ENCODE data around the gene TRIM59. TPM values are rescaled to one million over a fixed set of nuclear protein-coding genes. Genes with fewer than 3 reads are reported as not detected.

Gene TRIM59
- total and polyA plus RNA-seq, 3 donors from 2014 or later, result 9.1 to 20.6 (median 13.9) TPM

DNA sequence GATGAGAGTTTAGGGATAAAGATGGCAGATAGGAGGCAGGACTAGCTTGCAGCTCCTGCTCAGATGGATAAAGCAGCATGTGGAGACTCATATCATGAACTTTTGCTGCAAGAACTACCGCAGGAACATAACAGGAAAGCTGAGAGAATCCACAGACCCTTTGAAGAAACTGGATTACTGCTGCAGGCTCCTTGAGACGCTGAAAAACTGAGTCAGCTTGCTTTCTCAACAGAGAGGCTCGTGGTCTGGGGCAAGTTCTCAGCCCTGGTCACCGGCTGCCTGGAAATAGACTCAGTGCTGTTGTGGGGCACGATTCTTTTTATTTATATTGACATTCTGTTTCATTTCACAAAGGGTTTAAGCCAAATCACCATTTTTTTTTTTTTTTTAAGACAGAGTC is 28.8 kb upstream of the TRIM59 start:
- Histone ChIP-seq H3K27me3 (no peaks in the 10 kb centered on the region), H3K4me3 (no peak overlapping the region), H3K4me1 (no peaks in the 10 kb centered on the region), H3K9me3 (no peaks in the 10 kb centered on the region), H3K27ac (no peak overlapping the region), H3K36me3 (ENCODE audit: low read depth, missing control alignments) (no peaks in the 10 kb centered on the region)
- TF ChIP-seq, protein P1, sequence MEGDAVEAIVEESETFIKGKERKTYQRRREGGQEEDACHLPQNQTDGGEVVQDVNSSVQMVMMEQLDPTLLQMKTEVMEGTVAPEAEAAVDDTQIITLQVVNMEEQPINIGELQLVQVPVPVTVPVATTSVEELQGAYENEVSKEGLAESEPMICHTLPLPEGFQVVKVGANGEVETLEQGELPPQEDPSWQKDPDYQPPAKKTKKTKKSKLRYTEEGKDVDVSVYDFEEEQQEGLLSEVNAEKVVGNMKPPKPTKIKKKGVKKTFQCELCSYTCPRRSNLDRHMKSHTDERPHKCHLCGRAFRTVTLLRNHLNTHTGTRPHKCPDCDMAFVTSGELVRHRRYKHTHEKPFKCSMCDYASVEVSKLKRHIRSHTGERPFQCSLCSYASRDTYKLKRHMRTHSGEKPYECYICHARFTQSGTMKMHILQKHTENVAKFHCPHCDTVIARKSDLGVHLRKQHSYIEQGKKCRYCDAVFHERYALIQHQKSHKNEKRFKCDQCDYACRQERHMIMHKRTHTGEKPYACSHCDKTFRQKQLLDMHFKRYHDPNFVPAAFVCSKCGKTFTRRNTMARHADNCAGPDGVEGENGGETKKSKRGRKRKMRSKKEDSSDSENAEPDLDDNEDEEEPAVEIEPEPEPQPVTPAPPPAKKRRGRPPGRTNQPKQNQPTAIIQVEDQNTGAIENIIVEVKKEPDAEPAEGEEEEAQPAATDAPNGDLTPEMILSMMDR (IDR thresholded peaks at IDR 0.05), result no peak
- no peak for TF ChIP-seq POLR2A (IDR thresholded peaks at IDR 0.05)
- WGBS, 2 donors, result 90 to 95% methylated on average over 5 of the region's 5 CpGs
- intact Hi-C loops (cut with DNase I; ENCODE audit: low total_unique reads), result no loop called here
- no peak for DNase-seq

DNA sequence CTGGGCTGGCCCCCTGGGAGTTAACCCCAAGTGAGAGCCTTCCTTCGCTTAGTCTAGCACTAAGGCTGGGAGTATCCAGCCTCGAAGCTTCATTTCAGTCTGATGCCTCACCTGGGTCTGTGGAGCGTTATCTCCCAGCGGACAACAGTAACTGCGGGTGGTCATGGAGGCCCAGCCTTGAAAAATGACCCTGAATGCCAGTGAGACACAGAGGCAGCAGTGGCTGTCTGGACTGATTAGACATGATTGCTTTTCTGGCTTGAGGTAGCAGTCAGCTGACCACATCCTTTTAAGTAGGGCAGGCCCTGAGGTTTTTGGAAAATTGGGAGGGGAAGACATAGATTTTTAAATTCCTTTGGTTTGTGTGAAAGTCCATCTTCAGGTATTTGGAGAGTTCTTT is 28.2 kb upstream of the TRIM59 start:
- H3K36me3 ChIP-seq (ENCODE audit: low read depth, missing control alignments), result no peaks in the 10 kb centered on the region
- no peaks in the 10 kb centered on the region for H3K27me3 ChIP-seq
- no peak overlapping the region for H3K4me3 ChIP-seq
- DNase-seq, result no peak
- no peaks in the 10 kb centered on the region for H3K4me1 ChIP-seq
- WGBS, 2 donors, result 55 to 60% methylated on average over 1 to 5 of the region's 5 CpGs
- intact Hi-C loops (cut with DNase I; ENCODE audit: low total_unique reads), result no loop called here
- no peaks in the 10 kb centered on the region for H3K9me3 ChIP-seq
- TF ChIP-seq, protein P1 (IDR thresholded peaks at IDR 0.05), result no peak
- TF ChIP-seq POLR2A (IDR thresholded peaks at IDR 0.05), result no peak
- H3K27ac ChIP-seq, result no peak overlapping the region

DNA sequence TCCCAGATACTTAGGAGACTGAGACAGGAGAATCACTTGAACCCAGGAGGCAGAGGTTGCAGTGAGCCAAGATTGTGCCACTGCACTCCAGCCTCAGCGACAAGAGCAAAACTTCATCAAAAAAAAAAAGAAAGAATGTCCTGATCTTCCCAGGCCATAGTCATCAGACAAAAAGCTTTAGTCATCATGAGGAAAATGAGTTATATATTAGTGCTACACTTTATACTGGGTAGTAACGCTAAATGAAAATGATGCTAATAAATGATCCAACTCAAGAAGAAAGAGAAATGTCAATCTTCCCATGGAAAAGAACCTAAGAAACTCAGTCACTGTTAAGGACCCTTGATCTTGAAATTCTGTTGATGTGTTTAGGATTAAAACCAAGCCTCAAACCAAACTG is 26.3 kb upstream of the TRIM59 start:
- no peak for DNase-seq
- Histone ChIP-seq H3K36me3 (ENCODE audit: low read depth, missing control alignments) (no peaks in the 10 kb centered on the region), H3K9me3 (no peaks in the 10 kb centered on the region), H3K4me1 (no peaks in the 10 kb centered on the region), H3K27me3 (no peaks in the 10 kb centered on the region), H3K4me3 (no peak overlapping the region), H3K27ac (no peak overlapping the region)
- 97 to 100% methylated on average over 2 of the region's 2 CpGs for WGBS, 2 donors
- intact Hi-C loops (cut with DNase I; ENCODE audit: low total_unique reads), result no loop called here
- TF ChIP-seq, protein P1 (IDR thresholded peaks at IDR 0.05), result no peak
- no peak for TF ChIP-seq POLR2A (IDR thresholded peaks at IDR 0.05)

DNA sequence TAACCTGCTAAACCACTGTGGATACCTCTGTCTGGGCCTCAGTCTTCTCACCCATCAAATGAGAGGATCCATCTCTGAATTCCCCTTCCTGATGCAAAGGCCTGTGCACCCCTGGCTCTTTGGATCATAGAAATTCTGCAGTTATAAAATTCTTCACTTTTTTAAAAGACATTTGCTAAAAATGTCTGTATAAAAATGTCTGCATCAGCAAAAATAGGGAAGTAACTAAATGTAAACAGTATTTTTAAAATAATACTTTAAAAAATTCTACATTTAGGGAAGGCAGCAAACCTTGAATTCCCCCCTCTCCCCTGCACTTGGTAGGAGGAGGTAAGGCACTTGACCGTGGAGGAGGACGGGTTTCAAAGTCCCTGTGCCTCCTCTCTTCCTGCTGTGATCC is 25.6 kb upstream of the TRIM59 start:
- no peak for DNase-seq
- TF ChIP-seq POLR2A (IDR thresholded peaks at IDR 0.05), result no peak
- TF ChIP-seq, protein P1 (IDR thresholded peaks at IDR 0.05), result no peak
- no peaks in the 10 kb centered on the region for H3K36me3 ChIP-seq (ENCODE audit: low read depth, missing control alignments)
- 64 to 80% methylated on average over 2 of the region's 2 CpGs for WGBS, 2 donors
- intact Hi-C loops (cut with DNase I; ENCODE audit: low total_unique reads), result no loop called here
- no peak overlapping the region for H3K27ac ChIP-seq
- H3K9me3 ChIP-seq, result no peaks in the 10 kb centered on the region
- H3K4me1 ChIP-seq, result no peaks in the 10 kb centered on the region
- no peak overlapping the region for H3K4me3 ChIP-seq
- no peaks in the 10 kb centered on the region for H3K27me3 ChIP-seq

DNA sequence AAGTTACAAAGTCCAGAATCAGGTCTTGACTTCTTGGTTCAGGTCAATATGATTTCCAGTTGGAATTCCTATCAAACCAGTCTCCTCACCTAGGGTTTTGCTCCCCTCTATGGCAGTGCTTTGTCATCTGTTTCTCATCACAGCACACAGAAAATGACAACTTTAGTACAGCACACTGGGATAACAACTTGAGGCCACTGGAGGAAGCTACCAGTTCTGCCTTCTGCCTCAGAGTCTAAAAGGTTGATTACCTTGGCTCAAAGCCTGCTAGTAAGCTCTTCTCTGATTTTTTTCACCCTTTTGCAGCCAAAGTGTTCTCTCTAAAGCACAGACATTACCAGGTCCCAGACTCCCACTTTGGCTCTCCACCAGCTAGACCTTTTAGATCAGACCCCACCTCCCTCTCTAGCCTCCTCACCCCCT is 24.8 kb upstream of the TRIM59 start:
- Histone ChIP-seq H3K27me3 (no peaks in the 10 kb centered on the region), H3K36me3 (ENCODE audit: low read depth, missing control alignments) (no peaks in the 10 kb centered on the region), H3K27ac (no peak overlapping the region), H3K9me3 (no peaks in the 10 kb centered on the region), H3K4me1 (no peaks in the 10 kb centered on the region), H3K4me3 (no peak overlapping the region)
- intact Hi-C loops (cut with DNase I; ENCODE audit: low total_unique reads), result no loop called here
- no peak for DNase-seq
- TF ChIP-seq POLR2A (IDR thresholded peaks at IDR 0.05), result no peak
- TF ChIP-seq, protein P1 (IDR thresholded peaks at IDR 0.05), result no peak

Data from testis (tissue), 3 donors.